HG03565 (cell line): ENCODE results near the gene TEFM.
"Not testable (repeated sequence)": the region's sequence is repeated elsewhere in the genome, so short reads cannot be mapped to it uniquely, and the experiment has no call there.

ENCODE experiments used
- ATAC-seq: cut with Tn5 transposase; IDR thresholded peaks from one replicate; pipeline ENCODE4 v1.9.1; 2021; ENCODE audit warnings: mild to moderate bottlenecking, moderate library complexity; ENCODE audit not compliant: unreplicated experiment

Gene TEFM, protein sequence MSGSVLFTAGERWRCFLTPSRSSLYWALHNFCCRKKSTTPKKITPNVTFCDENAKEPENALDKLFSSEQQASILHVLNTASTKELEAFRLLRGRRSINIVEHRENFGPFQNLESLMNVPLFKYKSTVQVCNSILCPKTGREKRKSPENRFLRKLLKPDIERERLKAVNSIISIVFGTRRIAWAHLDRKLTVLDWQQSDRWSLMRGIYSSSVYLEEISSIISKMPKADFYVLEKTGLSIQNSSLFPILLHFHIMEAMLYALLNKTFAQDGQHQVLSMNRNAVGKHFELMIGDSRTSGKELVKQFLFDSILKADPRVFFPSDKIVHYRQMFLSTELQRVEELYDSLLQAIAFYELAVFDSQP

DNA sequence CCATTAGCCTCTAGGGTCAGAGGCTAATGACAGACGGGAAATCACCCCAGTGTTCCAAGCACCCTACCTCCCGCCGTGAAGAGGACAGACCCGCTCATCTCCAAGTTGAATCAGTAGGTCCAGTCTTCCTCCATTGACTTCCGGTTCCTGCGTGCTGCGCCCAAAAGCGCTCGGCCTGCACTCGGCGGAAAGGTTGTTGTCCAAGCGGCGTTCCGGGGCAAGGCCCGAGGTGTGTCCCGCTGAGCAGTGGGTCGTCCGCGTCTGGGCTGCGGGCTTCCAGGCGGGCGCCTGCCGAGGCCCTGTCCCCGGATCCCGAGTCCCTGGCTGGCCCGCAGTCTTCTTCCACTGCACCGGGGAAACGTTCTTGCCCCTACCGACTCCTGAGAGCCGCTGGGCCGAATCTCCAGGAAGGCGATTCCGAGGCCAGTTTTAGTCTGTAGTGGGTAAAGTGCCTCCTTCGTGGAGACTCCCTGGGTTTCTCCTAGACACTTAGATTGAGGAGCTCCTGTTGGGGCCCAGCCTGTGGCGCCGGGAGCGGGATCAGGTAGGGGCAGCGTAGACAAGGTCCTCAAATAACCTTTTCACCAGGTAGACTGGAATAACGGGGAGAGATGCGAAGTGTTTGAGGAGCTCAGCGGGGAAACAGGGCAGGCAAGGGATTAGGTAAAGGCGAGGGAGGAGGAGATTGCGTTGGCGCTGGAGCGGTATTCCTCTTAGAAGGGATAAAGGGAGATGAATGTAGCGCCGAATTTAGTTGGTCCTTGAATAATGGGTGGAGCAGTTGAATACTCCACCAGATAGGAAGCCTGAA lies at the start of gene TEFM:
TSS of gene TEFM (minus strand) at position 138 of the 811 bp plus-strand sequence. CDS start at position 98, 40 bp downstream.
- peak; percentile 92 for ATAC-seq

GRCh38 chr17:30954046-30954830 lies 48.2 kb upstream of the TEFM start:
- ATAC-seq = no peak

GRCh38 chr17:30952638-30953393 lies 46.8 kb upstream of the TEFM start:
- ATAC-seq = no peak

DNA sequence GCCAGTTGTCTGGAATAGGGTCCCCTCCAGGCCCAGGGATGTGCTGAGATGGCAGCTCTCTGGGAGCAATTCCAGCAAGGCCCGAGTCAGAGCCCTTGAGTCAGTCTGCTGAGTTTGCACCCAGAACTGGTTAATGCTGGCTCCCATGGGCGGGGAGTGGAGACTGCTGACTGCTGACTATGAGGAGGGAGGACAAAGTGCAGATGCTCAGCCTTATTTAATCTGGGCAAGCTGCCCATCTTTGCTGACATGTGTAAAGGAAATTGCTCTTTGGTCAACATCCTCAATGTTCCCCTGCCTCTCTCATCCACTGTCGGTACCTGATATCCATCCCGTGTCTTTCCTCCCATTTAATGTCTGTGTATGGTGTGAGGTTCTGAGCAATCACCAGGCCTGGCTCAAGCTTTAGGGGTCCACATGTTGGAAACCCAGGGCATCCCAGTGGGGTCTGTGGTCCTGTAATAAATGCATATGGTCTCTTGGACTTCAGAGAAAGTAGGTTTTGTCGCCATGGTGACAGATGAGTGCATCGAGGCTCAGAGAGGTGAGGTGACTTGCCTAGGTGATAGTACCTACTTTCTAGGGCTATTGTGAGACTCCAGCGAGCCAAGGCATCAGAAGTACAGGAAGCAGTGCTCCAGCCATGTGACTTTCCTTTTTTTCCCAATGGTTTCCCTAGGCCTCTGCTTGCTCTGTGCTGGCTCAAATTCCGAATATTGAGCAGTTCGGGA lies 44.8 kb upstream of the TEFM start:
- ATAC-seq = no peak

GRCh38 chr17:30950189-30950588 lies 44.2 kb upstream of the TEFM start:
- no peak for ATAC-seq

GRCh38 chr17:30947796-30948195 lies 41.8 kb upstream of the TEFM start:
- ATAC-seq = no peak

GRCh38 chr17:30942308-30943079 lies 36.5 kb upstream of the TEFM start:
- ATAC-seq = no peak

DNA sequence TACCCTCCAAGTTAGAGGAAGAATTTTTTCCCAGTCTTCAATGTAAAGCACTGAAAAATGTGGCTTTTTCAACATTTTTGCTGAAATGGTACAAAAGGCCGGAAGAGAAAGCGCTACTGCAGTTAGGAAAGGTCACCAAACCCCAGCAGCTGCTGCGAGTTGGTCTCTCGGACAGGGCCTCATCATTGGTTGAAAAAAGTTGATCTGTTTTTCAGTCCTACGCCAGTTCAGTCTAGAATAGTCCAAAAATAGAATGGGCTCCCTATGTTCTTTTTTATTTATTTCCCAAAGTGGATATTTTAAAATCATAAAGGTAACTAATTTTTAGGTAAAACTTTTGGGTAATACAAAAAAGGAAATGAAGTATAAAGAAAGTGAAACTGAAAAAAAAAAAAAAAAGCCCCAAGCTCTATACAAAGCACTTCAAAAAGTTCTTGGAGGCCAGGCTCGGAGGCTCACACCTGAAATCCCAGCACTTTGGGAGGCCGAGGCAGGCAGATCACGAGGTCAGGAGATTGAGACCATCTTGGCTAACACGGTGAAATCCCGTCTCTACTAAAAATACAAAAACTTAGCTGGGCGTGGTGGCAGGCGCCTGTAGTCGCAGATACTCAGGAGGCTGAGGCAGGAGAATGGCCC lies 33.1 kb upstream of the TEFM start:
- ATAC-seq = no peak

GRCh38 chr17:30933966-30934365 lies 27.9 kb upstream of the TEFM start:
- ATAC-seq = no peak

DNA sequence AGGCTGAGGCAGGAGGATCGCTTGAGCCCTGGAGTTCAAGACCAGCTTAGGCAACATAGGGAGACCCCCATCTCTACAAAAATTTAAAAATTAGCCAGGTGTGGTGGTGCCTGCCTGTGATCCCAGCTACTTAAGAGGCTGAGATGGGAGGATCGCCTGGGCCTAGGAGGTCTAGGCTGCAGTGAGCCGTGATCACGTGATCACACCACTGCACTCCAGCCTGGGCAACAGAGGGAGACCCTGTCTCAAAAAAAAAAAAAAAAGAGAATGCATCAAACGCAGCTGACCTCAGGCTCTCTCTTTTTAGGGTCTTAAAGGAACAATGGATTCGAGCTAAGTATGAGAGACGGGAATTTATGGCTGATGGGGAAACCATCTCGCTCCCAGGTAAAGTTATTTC lies 25.5 kb upstream of the TEFM start:
- ATAC-seq = not testable (repeated sequence)

DNA sequence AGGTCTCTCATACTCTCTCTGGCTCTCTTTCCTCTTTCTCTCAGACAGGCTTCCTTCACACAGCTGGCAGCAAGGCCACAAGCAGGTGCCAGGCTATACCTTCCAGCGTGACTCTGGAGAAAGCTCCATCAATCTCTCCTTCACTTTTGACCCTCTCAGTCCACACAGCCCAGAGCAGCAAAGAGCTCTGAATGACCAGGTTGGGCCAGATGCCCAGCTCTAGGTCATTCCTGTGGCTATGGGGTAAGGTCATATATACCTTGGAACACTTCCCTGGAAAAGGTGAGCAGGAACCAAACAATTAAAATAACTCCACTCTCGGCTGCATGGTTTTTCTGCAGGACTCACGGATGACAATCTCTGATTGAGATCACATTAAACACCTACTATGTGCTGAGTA lies 24.5 kb upstream of the TEFM start:
- ATAC-seq = no peak

DNA sequence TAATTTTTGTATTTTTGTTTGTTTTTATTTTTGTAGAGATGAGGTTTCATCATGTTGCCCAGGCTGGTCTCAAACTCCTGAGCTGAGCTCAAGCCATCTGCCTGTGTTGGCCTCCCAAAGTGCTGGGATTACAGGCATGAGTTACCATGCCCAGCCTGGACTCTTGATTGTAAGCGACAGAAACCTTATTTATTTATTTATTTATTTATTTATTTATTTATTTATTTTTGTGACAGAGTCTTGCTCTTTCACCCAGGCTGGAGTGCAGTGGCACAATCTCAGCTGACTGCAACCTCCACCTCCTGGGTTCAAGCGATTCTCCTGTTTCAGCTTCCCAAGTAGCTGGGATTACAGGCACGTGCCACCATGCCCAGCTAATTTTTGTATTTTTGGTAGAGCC lies 23.8 kb upstream of the TEFM start:
- ATAC-seq = not testable (repeated sequence)

- no peak for ATAC-seq
These were observed 23.1 kb upstream of the TEFM start for GRCh38 chr17:30929081-30929633.

DNA sequence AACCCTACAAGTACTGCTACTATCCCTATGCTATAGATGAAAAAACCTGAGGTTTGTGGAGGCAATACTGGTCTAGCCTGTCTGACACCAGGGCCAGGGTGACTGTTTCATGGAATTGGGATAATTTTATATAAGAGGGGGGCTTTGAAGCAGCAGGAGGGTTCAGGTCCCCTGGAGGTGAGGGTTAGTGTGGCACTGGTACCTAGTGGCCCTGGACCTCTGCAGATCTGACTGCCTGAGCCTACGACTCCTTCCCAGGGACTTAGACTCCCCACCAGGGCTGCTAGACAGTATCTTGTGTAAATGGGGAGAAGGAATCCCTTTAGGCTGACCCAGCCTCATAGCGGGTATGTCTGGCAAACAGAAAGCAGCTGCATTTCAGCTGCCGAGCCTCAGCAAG lies 22.5 kb upstream of the TEFM start:
- no peak for ATAC-seq

DNA sequence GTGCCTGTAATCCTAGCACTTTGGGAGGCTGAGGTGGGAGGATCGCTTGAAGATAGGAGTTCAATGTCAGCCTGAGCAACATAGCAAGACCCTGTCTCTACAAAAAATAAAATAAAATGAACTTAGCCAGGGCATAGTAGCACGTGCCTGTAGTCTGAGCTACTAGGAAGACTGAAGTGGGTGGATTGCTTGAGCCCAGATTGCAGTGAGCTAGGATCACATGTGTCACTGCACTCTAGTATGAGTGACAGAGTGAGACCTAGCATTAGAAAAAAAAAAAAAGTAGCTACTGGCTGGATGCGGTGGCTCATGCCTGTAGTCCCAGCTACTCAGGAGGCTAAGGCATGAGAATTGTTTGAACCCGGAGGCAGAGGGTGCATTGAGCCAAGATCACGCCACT lies 21.7 kb upstream of the TEFM start:
- ATAC-seq = no peak

- ATAC-seq = no peak
These were observed 20.5 kb upstream of the TEFM start for GRCh38 chr17:30926516-30926915.

GRCh38 chr17:30924341-30924740 lies 18.3 kb upstream of the TEFM start:
- no peak for ATAC-seq

DNA sequence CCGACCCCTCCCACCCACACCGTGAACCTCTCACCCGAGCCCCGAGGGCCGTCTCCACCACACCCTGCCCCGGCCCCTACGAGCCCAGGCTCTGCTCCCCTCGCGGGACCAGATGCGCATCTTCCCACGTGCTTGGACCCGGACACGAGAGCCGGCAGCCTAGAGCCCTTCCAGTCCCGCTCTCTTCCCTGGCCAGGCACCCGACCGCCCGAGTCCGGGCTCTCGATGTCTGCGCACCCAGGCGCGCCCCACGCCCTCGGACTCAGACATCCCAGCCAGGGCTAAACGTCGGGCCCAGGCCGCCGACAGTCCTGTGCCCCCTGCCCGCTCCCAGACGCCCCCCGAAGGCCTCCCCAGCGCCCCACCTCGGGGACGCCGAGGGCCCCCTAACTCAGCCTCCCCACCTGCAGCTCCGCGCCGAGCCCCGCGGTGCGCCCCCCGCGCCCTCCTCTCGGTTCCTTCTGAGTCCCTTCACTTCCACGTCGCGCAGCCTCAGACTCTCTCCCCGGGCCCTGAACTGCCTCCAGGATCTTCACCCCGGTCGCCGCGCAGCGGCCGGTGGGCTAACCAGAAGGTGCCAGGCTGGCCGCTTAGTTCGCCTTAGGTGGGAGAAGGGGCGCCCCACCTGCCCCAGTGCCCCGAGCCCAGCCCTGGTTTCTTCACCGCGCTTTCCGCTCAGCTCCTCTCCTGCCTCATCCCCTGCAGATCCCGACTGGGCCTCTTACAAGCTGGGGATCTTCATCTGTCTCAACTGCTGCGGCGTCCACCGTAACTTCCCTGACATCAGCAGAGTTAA lies 16.4 kb upstream of the TEFM start:
- ATAC-seq = no peak
